K562 (cell line): ENCODE results near the gene FAM83D. TPM values are rescaled to one million over a fixed set of nuclear protein-coding genes. Genes with fewer than 3 reads are reported as not detected.

ENCODE experiments used
- CHD4 ChIP-seq: fragments of 200-600 bp; sonication (generic); IDR thresholded peaks from 3 replicates; pipeline ENCODE4 v1.6.1; 2012; ENCODE audit warnings: low read depth, mild to moderate bottlenecking, mixed read lengths, low read length, inconsistent platforms; ENCODE audit not compliant: insufficient read depth, insufficient replicate concordance, poor library complexity, severe bottlenecking
- CTBP1 ChIP-seq: fragments of 450-650 bp; IDR thresholded peaks from 2 replicates; pipeline ENCODE4 v1.6.1; 2016; ENCODE audit warnings: borderline replicate concordance
- ELF2 ChIP-seq: fragments of 250-450 bp; sonication (Bioruptor Pico); IDR thresholded peaks from 2 replicates; pipeline ENCODE4 v1.5.0; 2021; ENCODE audit warnings: mild to moderate bottlenecking
- ETV5 ChIP-seq: sonication (generic); formaldehyde crosslinking; IDR thresholded peaks from 2 replicates; pipeline ENCODE4 v1.4.0; 2020; ENCODE audit warnings: low read depth, mild to moderate bottlenecking, missing genetic modification reagents
- HDAC1 ChIP-seq, 2 experiments: fragments of 450-650 bp; IDR thresholded peaks; 2 replicates each; pipeline ENCODE4 v1.6.1; 2016 to 2017; ENCODE audit warnings: inconsistent platforms in 1 of 2, mild to moderate bottlenecking in 1 of 2, moderate library complexity in 1 of 2
- JUNB ChIP-seq: fragments of 450-650 bp; formaldehyde crosslinking; conservative IDR thresholded peaks from 2 replicates; pipeline ENCODE4 v1.4.0; 2020; ENCODE audit warnings: mild to moderate bottlenecking
- LARP7 ChIP-seq: fragments of 450-650 bp; IDR thresholded peaks from 2 replicates; pipeline ENCODE4 v1.6.1; 2016
- MAFF ChIP-seq: IDR thresholded peaks from 2 replicates; pipeline ENCODE4 v1.6.1; 2012; ENCODE audit warnings: low read length, improper control_type of control experiment
- NBN ChIP-seq: fragments of 450-650 bp; IDR thresholded peaks from 2 replicates; pipeline ENCODE4 v1.6.1; 2016; ENCODE audit warnings: low read depth, mild to moderate bottlenecking
- PTBP1 ChIP-seq: fragments of 200-400 bp; formaldehyde crosslinking; IDR thresholded peaks from 2 replicates; pipeline ENCODE4 v1.6.1; 2017; ENCODE audit warnings: low read depth, low read length
- RUNX1 ChIP-seq: sonication (generic); IDR thresholded peaks from 2 replicates; pipeline ENCODE4 v1.6.1; 2016; ENCODE audit warnings: antibody characterized with exemption, low read depth
- SIRT6 ChIP-seq: IDR thresholded peaks from one replicate; pipeline ENCODE4 v1.6.1; 2012; ENCODE audit warnings: low read depth, mild to moderate bottlenecking, control low read depth, inconsistent platforms, low read length, moderate library complexity
- XRCC3 ChIP-seq: fragments of 450-650 bp; IDR thresholded peaks from 2 replicates; pipeline ENCODE4 v1.6.1; 2017; ENCODE audit warnings: mild to moderate bottlenecking, moderate library complexity
- ZNF24 ChIP-seq: fragments of 450-650 bp; IDR thresholded peaks from 2 replicates; pipeline ENCODE4 v1.6.1; 2016
- ZNF384 ChIP-seq: IDR thresholded peaks from 2 replicates; pipeline ENCODE4 v1.6.1; 2012; ENCODE audit warnings: low read depth, low read length, improper control_type of control experiment
- polyA plus RNA-seq, 8 experiments: library from polyadenylated mRNA; depleted of rRNA in 4 of 8; stranded (reverse) in 5 of 8; unstranded in 3 of 8; fragments of >200 nt; fragmentation: Nextera tagmentation in 2 of 8; fragmentation: Illumina TruSeq in 1 of 8; extraction: Ambion mirVana in 2 of 8; extraction: Trizol in 1 of 8; gene quantifications; 2 replicates each; pipeline versions ENCODE4 v1.2.1 to v1.2.3, GENCODE V29; 2011 to 2014; ENCODE audit warnings: inconsistent platforms in 1 of 8, missing spikeins in 1 of 8
- total RNA-seq, 7 experiments: library from RNA; depleted of rRNA in 6 of 7; stranded (reverse); fragments of >200 nt in 6 of 7; fragmentation: Illumina TruSeq in 2 of 7; extraction: Trizol in 2 of 7; gene quantifications; 2 replicates each; pipeline versions ENCODE4 v1.2.1 to v1.2.3, GENCODE V29; 2011 to 2021; ENCODE audit warnings: low replicate concordance in 1 of 7
- TF ChIP-seq, protein P1 (sequence below): fragments of 200-800 bp; sonication (Bioruptor generic); IDR thresholded peaks from 2 replicates; pipeline ENCODE4 v1.6.1; 2016; ENCODE audit warnings: missing genetic modification characterization, missing compliant biosample characterization
- TF ChIP-seq, protein P2 (sequence below): sonication (generic); formaldehyde crosslinking; IDR thresholded peaks from 2 replicates; pipeline ENCODE4 v1.8.0; 2023; ENCODE audit warnings: missing genetic modification reagents, mild to moderate bottlenecking, borderline replicate concordance
- TF ChIP-seq, protein P3 (sequence below): sonication (generic); formaldehyde crosslinking; IDR thresholded peaks from 2 replicates; pipeline ENCODE4 v1.8.0; 2022; ENCODE audit warnings: mild to moderate bottlenecking, missing genetic modification reagents

Gene FAM83D
- total and polyA plus RNA-seq, 9 of the 15 experiments (the other 6 are each of a cell fraction or from before 2014, with no cell fraction given): 8.2 to 66.1 (median 43.5) TPM

DNA sequence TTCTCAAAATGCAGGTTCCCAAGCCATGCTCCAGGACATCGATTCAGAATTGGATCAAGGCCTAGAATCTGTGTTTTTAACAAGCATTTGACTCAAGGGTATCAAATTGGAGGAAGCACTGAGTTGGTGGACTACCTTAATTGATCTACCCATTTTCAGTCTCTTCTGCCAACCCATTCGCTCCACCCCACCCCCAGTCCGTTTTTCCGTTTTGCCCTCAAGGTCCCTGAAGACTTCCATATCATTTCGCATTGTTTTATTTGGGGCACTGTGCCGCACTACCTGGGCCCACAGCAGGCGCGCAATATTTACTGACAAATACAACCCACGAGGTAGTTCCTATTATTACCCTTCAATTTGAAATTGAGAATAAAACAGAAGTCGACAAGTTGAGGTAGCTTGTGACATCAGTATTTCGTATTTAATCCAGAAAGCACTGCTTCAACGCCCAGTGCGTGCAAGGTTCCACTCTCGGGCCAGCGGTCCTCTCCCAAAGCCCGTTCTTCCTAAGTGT is 35.4 kb downstream of the FAM83D start (continued):
- TF ChIP-seq, protein P1, sequence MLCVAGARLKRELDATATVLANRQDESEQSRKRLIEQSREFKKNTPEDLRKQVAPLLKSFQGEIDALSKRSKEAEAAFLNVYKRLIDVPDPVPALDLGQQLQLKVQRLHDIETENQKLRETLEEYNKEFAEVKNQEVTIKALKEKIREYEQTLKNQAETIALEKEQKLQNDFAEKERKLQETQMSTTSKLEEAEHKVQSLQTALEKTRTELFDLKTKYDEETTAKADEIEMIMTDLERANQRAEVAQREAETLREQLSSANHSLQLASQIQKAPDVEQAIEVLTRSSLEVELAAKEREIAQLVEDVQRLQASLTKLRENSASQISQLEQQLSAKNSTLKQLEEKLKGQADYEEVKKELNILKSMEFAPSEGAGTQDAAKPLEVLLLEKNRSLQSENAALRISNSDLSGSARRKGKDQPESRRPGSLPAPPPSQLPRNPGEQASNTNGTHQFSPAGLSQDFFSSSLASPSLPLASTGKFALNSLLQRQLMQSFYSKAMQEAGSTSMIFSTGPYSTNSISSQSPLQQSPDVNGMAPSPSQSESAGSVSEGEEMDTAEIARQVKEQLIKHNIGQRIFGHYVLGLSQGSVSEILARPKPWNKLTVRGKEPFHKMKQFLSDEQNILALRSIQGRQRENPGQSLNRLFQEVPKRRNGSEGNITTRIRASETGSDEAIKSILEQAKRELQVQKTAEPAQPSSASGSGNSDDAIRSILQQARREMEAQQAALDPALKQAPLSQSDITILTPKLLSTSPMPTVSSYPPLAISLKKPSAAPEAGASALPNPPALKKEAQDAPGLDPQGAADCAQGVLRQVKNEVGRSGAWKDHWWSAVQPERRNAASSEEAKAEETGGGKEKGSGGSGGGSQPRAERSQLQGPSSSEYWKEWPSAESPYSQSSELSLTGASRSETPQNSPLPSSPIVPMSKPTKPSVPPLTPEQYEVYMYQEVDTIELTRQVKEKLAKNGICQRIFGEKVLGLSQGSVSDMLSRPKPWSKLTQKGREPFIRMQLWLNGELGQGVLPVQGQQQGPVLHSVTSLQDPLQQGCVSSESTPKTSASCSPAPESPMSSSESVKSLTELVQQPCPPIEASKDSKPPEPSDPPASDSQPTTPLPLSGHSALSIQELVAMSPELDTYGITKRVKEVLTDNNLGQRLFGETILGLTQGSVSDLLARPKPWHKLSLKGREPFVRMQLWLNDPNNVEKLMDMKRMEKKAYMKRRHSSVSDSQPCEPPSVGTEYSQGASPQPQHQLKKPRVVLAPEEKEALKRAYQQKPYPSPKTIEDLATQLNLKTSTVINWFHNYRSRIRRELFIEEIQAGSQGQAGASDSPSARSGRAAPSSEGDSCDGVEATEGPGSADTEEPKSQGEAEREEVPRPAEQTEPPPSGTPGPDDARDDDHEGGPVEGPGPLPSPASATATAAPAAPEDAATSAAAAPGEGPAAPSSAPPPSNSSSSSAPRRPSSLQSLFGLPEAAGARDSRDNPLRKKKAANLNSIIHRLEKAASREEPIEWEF: 0 out of 2 replicates have a peak, but pooled peaks have one; percentile 52
- TF ChIP-seq, protein P2, sequence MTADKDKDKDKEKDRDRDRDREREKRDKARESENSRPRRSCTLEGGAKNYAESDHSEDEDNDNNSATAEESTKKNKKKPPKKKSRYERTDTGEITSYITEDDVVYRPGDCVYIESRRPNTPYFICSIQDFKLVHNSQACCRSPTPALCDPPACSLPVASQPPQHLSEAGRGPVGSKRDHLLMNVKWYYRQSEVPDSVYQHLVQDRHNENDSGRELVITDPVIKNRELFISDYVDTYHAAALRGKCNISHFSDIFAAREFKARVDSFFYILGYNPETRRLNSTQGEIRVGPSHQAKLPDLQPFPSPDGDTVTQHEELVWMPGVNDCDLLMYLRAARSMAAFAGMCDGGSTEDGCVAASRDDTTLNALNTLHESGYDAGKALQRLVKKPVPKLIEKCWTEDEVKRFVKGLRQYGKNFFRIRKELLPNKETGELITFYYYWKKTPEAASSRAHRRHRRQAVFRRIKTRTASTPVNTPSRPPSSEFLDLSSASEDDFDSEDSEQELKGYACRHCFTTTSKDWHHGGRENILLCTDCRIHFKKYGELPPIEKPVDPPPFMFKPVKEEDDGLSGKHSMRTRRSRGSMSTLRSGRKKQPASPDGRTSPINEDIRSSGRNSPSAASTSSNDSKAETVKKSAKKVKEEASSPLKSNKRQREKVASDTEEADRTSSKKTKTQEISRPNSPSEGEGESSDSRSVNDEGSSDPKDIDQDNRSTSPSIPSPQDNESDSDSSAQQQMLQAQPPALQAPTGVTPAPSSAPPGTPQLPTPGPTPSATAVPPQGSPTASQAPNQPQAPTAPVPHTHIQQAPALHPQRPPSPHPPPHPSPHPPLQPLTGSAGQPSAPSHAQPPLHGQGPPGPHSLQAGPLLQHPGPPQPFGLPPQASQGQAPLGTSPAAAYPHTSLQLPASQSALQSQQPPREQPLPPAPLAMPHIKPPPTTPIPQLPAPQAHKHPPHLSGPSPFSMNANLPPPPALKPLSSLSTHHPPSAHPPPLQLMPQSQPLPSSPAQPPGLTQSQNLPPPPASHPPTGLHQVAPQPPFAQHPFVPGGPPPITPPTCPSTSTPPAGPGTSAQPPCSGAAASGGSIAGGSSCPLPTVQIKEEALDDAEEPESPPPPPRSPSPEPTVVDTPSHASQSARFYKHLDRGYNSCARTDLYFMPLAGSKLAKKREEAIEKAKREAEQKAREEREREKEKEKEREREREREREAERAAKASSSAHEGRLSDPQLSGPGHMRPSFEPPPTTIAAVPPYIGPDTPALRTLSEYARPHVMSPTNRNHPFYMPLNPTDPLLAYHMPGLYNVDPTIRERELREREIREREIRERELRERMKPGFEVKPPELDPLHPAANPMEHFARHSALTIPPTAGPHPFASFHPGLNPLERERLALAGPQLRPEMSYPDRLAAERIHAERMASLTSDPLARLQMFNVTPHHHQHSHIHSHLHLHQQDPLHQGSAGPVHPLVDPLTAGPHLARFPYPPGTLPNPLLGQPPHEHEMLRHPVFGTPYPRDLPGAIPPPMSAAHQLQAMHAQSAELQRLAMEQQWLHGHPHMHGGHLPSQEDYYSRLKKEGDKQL (CRISPR knock-in tag): no peak
- peak; percentile 34; the same call in 1 of the 2 replicates for TF ChIP-seq LARP7
- no peak for TF ChIP-seq CHD4
- no peak for TF ChIP-seq XRCC3
- TF ChIP-seq MAFF: no peak
- TF ChIP-seq RUNX1: no peak
- TF ChIP-seq, protein P3, sequence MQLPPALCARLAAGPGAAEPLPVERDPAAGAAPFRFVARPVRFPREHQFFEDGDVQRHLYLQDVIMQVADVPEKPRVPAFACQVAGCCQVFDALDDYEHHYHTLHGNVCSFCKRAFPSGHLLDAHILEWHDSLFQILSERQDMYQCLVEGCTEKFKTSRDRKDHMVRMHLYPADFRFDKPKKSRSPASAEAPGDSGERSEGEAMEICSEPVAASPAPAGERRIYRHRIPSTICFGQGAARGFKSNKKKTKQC: no peak
- 0 out of 2 replicates have a peak, but pooled peaks have one; percentile 28 for TF ChIP-seq NBN
- TF ChIP-seq HDAC1 (IDR thresholded peaks at IDR 0.05): no peak
- TF ChIP-seq PTBP1: no peak
- TF ChIP-seq ETV5 (CRISPR knock-in tag): no peak; the same call in 1 of the 2 replicates
- TF ChIP-seq CTBP1: no peak
- no peak for TF ChIP-seq ZNF384
- TF ChIP-seq ELF2 (CRISPR knock-in tag): no peak
- TF ChIP-seq ZNF24: peak; percentile 30; the same call in 1 of the 2 replicates
- TF ChIP-seq JUNB (CRISPR knock-in tag): no peak
- no peak for TF ChIP-seq SIRT6
